Stimulated activated effector memory CD8-positive, alpha-beta T cell treated with anti-CD3 and anti-CD28 coated beads, Interleukin-12 subunit alpha, Interleukin-12 subunit beta, amount 100 ng/mL, for 72 hours (primary cell): ENCODE data around the gene FUT1.

Experiments used
- ATAC-seq: fragments of 150-1000 bp; cut with Tn5 transposase; 2 replicates; pipeline ENCODE4 v1.10.0; 2021
- DNase-seq, 2 donors: peaks; one replicate each; pipeline ENCODE4 v3.0.0; 2021 to 2022; ENCODE audit warnings: low spot score in 2 of 2
- H3K27ac Mint-ChIP-seq: one replicate; pipeline ENCODE4 v1.8.0; 2022; ENCODE audit warnings: mild to moderate bottlenecking, mixed read lengths
- H3K36me3 Mint-ChIP-seq: one replicate; pipeline ENCODE4 v1.8.0; 2022; ENCODE audit warnings: mild to moderate bottlenecking, mixed read lengths
- H3K4me1 Mint-ChIP-seq: one replicate; pipeline ENCODE4 v1.8.0; 2022; ENCODE audit warnings: mixed read lengths
- H3K4me3 Mint-ChIP-seq: one replicate; pipeline ENCODE4 v1.8.0; 2022; ENCODE audit warnings: mild to moderate bottlenecking, mixed read lengths
- H3K9me3 Mint-ChIP-seq: one replicate; pipeline ENCODE4 v1.8.0; 2022; ENCODE audit warnings: mixed read lengths

The FUT1 gene

DNA sequence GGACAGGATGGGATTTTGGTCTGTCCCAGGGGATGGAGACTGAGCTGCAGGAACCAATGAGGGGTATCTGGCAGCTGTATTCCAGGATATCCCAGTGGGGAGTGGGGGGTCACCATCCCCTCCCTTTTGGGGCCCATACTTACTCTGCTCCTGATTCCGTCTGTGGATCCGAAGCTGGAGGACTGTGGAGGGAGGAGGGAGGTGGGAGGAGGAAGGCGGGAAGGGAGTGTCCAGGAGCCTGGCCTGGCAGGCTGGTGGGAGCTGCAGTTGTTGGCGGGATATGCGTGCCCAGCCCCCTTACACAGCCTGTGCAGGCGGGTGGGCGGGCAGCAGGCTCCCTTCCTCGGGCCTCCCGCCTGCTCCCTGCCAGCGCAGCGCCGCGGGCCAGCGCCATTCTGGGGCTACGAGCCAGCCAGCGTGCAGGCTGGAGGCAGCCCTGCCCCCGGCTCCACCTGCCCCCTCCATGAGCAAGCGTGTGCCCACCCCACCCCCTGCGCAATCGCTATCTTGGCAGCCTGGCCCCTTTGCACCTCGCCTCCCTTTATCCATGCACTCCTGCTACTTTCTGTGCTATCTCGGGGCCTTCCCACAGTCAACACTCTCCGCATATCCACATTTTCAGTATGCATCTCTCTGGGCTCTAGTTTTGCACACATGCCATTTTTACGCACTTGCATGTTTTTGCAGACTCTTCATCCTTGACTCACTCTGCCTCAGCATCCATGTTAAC is 35.7 kb downstream of the FUT1 start:
- ATAC-seq (no peak), DNase-seq (no peak)
- Mint-ChIP-seq H3K4me3 (no peak overlapping the region), H3K36me3 (peaks cover 6% of the 10 kb centered on the region), H3K9me3 (no peaks in the 10 kb centered on the region), H3K27ac (no peak overlapping the region), H3K4me1 (peaks cover 34% of the 10 kb centered on the region)

DNA sequence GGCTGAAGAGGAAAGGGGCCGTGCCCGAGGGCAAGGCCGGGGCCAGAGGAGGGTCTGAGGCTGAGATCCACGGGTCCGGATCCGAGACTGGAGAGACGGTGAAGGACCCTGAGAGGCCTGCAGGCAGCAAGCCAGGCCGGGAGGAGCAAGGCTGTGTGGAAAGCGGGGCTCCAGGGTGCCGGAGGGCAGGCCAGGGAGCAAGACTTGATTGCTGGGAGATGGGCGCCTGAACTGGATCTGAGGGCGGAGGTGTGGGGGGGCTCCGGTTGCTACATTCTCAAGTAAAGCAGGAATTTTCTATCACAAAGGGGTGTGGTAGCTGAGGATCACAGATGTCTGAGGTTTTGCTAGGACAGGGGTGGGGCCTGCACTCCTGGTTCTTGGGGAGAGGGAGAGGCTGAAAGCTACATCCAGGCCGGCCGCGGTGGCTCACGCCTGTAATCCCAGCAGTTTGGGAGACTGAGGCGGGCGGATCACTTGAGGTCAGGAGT is 36.7 kb downstream of the FUT1 start:
- no peaks in the 10 kb centered on the region for H3K9me3 Mint-ChIP-seq
- no peak for ATAC-seq
- peaks cover 28% of the 10 kb centered on the region for H3K4me1 Mint-ChIP-seq
- peak overlapping the region; percentile 79 for H3K4me3 Mint-ChIP-seq
- DNase-seq: no peak
- peaks cover 2% of the 10 kb centered on the region for H3K36me3 Mint-ChIP-seq
- H3K27ac Mint-ChIP-seq: no peak overlapping the region

DNA sequence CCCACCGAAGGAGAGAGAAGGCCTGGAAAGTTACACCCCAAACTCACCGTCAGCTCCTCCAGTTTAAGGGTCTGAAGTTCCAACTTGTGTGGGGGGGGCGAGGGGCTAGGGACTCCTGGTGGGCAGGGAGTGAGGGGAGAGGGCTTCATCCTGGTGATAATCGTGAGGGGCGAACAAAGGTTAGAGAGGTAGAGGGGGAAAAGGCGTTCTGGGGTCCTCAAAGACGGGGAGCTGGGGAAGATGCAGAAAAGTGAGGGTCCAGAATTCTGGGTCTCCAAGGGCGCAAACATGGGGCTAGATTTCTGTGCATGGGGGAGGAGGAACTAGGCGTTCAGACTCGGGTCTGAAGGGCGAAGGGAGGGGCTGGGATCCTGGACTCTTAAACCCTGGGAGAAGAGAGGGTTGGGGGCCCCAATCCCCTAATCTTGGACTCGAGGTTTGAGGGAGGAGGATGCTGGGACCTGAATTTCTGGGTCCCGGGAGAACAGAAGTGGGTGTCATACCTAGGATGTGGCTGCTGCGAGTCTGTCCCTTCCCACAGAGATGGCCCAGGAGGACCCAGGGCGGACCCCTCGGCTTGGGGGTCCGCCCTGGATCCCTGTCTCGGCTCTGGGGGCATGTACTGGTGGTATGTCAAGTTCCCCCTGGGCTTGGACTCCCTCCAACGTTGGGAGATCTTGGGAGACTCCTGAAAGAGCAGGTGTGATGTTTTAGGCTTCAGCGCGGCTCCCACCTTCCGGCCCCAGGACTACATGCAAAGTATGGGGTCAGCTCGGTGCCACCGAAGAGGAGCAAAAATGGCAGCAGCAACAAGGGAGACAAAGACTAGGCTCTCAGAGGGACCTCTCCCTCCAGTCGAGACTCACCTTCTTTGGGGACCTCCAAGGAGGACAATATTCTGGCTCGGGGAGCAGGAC is 37.4 kb downstream of the FUT1 start:
- no peaks in the 10 kb centered on the region for H3K9me3 Mint-ChIP-seq
- H3K4me1 Mint-ChIP-seq: peaks cover 23% of the 10 kb centered on the region
- no peaks in the 10 kb centered on the region for H3K36me3 Mint-ChIP-seq
- DNase-seq (no peak), ATAC-seq (no peak)
- peak overlapping the region; percentile 85 for H3K27ac Mint-ChIP-seq
- peak overlapping the region; percentile 79 for H3K4me3 Mint-ChIP-seq

DNA sequence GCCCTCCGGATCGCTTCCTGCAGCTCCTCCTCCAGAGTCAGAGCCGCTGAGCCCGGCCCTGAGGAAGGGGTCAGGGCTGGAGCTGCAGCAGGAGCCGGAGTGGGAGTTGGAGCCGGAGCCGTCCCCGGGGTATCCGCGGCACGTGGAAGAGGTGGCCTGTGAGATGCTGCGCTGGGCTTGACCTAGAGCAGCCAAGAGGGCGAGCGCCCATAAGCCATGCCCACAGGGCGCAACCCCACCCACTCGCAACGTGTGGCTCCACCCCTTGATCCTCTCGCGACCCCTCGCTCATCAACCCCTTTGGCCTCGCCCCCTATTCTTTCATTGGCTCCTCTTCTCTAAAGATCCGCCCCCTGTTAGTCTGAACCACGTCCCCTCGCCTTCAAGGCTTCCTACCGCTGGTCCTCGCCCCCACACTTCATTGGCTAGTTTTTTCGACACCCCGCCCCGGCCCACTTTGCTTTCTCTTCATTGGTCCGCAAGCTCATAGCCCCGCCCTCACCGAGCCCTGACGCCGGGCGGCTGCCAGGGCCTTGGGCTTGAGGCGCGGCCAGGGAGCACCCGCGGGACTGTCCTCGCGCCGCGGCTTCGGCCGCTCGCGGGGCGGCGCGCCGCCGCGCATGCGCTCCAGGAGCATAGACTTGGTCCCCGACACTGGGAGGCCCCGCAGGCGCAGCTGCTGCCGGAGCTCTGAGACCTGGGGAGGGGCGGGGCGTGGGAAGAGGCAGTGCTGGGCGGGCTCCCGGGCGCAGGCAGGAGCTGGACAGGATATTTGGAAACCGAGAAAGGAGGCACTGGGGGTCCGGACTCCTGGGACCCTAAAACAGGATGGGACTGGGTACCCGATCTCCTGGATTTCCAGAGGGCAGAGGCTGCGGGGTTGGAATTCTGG is 38.3 kb downstream of the FUT1 start:
- Mint-ChIP-seq H3K4me3 (peak overlapping the region; percentile 79), H3K4me1 (peaks cover 23% of the 10 kb centered on the region), H3K36me3 (no peaks in the 10 kb centered on the region), H3K27ac (peak overlapping the region; percentile 85), H3K9me3 (no peaks in the 10 kb centered on the region)
- ATAC-seq: peak; percentile 94
- DNase-seq: peak; percentile 94 to 98

DNA sequence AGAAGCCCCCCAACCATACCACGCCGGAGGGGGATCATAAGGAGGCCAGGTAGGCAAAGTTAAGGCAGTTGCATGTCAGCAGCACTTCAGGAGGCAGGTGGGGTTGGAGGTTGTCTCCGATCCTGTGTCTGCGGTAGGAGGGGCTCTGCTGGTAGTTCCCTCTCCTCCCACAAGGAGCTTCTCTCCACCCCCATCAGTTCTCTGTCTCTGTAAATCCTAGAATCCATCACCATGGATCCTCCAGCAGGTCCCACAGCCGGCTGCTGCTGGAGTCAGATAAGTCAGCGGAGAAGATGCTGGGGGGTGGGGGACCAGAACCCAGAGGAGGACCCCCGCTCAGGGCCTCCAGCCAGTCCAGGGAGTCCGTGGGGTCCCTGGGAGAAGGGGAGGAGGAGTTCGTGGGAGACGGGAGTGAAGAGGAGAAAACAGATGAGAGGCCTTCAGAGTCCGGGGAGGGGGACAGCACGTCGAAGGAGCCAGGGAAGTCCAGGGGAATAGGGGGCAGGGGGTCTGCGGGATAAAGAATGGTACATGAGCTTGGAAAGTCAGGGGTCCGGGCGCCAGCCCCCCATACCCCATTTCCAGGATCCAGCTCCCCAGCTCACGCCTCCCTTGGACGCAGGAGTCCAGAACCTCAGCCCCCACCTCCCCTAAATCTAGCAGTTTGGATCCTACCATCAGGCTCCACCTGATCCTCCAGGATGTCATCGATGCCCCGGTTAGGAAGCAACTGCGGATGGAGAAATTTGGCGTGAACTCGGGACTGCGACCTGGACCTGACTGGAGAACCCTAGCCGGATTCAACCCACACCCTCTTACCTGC is 39.2 kb downstream of the FUT1 start:
- peak overlapping the region; percentile 79 for H3K4me3 Mint-ChIP-seq
- DNase-seq: no peak
- H3K4me1 Mint-ChIP-seq: peaks cover 23% of the 10 kb centered on the region
- H3K27ac Mint-ChIP-seq: peak overlapping the region; percentile 11
- no peak for ATAC-seq
- H3K36me3 Mint-ChIP-seq: no peaks in the 10 kb centered on the region
- H3K9me3 Mint-ChIP-seq: no peaks in the 10 kb centered on the region

DNA sequence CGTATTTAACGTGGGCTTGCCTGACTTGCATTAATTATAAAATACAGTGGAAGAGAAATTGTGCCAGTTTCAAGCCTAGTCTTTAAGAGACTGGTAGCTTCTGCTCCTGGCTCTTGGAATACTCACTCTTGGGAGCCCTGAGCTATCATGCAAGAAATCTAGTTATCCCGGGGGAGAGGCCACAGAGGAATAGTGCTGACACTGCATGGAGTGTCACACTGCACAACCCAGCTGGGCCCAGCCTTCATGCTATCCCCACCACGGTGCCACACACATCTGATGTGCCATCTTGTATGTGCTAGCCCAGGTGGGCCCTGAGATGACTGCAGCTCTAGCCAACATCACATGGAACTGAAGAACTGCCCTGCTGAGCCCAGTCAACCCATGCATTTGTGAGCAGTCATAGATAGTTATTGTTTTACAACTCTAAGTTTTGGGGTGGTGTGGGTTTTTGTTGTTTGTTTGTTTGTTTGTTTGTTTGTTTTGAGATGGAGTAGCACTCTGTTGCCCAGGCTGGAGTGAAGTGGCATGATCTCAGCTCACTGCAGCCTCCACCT is 41.3 kb downstream of the FUT1 start:
- ATAC-seq: no peak
- Mint-ChIP-seq H3K9me3 (no peaks in the 10 kb centered on the region), H3K4me1 (peaks cover 23% of the 10 kb centered on the region), H3K4me3 (no peak overlapping the region), H3K36me3 (no peaks in the 10 kb centered on the region), H3K27ac (no peak overlapping the region)
- DNase-seq: no peak

DNA sequence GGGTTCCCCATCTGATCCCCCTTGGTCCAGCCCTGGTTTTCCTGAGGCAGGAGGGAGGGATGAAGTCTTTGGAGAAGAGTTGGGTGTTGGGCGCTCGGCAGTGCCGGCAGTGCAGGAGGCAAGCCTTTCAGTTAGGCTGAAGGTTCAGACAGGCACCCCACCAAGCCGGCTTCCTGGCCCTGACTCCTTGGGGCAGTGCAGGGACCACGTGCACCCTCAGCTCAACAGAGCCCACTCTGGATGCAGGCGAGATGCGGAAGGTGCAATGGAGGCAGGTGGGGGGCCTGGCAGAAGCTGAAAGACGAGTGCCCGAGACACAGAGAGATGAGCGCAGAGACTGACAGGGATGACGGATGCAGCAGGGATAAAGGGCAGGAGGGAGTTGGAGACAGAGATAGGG is 44.0 kb downstream of the FUT1 start:
- Mint-ChIP-seq H3K9me3 (no peaks in the 10 kb centered on the region), H3K4me1 (peaks cover 9% of the 10 kb centered on the region), H3K27ac (peak overlapping the region; percentile 33), H3K36me3 (no peaks in the 10 kb centered on the region), H3K4me3 (no peak overlapping the region)
- no peak for DNase-seq
- ATAC-seq: no peak

DNA sequence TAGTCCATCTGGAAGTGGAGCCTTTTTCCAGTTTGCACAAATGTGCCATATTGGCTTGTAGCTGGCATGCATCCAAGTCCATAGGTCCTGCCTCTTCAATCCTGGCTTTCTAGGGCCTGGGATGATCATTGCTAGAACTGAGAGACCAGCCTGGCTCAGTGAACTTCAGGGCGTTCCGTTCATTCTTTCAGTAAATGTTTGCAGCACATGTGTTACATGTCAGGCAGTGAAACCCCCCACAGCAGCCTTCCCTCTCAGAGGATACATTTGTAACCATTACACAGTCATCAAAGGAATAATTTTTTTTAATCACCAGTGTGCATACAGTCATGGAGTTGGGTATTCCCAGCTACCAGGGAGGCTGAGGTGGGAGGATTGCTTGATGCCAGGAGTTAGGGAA is 47.0 kb downstream of the FUT1 start:
- no peak for ATAC-seq
- Mint-ChIP-seq H3K36me3 (no peaks in the 10 kb centered on the region), H3K4me1 (no peaks in the 10 kb centered on the region), H3K27ac (no peak overlapping the region), H3K9me3 (no peaks in the 10 kb centered on the region), H3K4me3 (no peak overlapping the region)
- no peak for DNase-seq

DNA sequence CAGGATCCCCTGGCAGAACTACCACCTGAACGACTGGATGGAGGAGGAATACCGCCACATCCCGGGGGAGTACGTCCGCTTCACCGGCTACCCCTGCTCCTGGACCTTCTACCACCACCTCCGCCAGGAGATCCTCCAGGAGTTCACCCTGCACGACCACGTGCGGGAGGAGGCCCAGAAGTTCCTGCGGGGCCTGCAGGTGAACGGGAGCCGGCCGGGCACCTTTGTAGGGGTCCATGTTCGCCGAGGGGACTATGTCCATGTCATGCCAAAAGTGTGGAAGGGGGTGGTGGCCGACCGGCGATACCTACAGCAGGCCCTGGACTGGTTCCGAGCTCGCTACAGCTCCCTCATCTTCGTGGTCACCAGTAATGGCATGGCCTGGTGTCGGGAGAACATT is 49.1 kb downstream of the FUT1 start:
- no peak overlapping the region for H3K27ac Mint-ChIP-seq
- no peaks in the 10 kb centered on the region for H3K9me3 Mint-ChIP-seq

DNA sequence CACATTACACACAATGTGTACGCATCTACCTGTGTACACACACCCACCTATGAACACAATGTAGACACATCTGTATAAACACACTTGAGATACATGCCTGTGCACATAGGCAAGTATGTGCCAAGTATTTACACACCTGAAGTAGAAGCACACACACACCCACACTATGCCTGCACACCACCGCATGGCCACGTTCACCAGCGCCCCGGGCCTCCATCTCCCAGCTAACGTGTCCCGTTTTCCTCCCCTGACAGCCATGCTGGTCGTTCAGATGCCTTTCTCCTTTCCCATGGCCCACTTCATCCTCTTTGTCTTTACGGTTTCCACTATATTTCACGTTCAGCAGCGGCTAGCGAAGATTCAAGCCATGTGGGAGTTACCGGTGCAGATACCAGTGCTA is 49.7 kb downstream of the FUT1 start:
- Mint-ChIP-seq H3K27ac (no peak overlapping the region), H3K9me3 (no peaks in the 10 kb centered on the region), H3K4me3 (no peak overlapping the region), H3K4me1 (no peaks in the 10 kb centered on the region), H3K36me3 (no peaks in the 10 kb centered on the region)
- DNase-seq (no peak), ATAC-seq (no peak)

More for the DNA sequence above, 49.1 kb downstream of the FUT1 start:
- H3K4me1 Mint-ChIP-seq: no peaks in the 10 kb centered on the region
- no peak overlapping the region for H3K4me3 Mint-ChIP-seq
- no peak for DNase-seq
- no peaks in the 10 kb centered on the region for H3K36me3 Mint-ChIP-seq
- no peak for ATAC-seq

DNA sequence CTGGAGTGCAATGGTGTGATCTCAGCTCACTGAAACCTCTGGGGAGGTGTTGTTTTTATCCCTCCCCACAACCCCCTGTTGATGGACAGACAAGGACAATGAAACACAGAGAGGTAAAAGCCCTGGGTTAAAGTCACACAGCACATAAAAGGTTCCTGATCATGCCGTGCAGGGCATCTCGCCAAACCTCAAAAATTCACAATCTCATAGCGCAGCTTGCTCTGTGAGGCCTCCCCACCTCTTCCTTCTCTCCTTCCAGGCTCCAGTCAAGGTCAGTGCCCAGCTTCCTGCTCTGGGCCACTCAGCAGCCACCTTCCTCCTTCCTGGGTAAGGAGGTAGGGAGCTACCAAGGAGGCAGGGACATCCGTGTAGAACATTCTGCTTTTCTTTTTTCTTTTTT is 54.4 kb downstream of the FUT1 start:
- no peak for DNase-seq
- Mint-ChIP-seq H3K4me1 (peaks cover 10% of the 10 kb centered on the region), H3K36me3 (no peaks in the 10 kb centered on the region)

More for the DNA sequence above, 54.4 kb downstream of the FUT1 start:
- ATAC-seq: no peak
- Mint-ChIP-seq H3K4me3 (no peak overlapping the region), H3K27ac (no peak overlapping the region), H3K9me3 (no peaks in the 10 kb centered on the region)
